HCT116 (cell line): ENCODE measurements around the gene GUCY2D. TPM values are rescaled to one million over a fixed set of nuclear protein-coding genes. Genes with fewer than 3 reads are reported as not detected.

Experiments used
- ATAC-seq: fragments of 200-7000 bp; cut with Tn5 transposase; 2 replicates; pipeline ENCODE4 v1.9.1; 2020; ENCODE audit warnings: mild to moderate bottlenecking, moderate library complexity
- BruUV-seq: library from RNA; stranded (reverse); fragments of 400-500 nt; replicated peaks from 2 replicates; lab custom pipeline; 2021; lab: Mats Ljungman, UMichigan
- CTCF ChIA-PET: fragments of 300-600 bp; sonication (Branson Sonifier 250); formaldehyde crosslinking; loops from one replicate; lab custom pipeline; 2021; ENCODE audit warnings: antibody characterized with exemption; lab: Charles Lee
- POLR2A ChIA-PET: fragments of 300-600, 350-600 bp; sonication (Branson Sonifier 250); formaldehyde crosslinking; loops from one replicate; lab custom pipeline; 2021; ENCODE audit warnings: antibody characterized with exemption; lab: Charles Lee
- RAD21 ChIA-PET, 2 experiments: fragments of 300-600 bp; sonication (Branson Sonifier 250); formaldehyde crosslinking; loops; one replicate each; lab custom pipeline; 2023; ENCODE audit warnings: low total read pairs in 2 of 2; ENCODE audit not compliant: uncharacterized antibody in 2 of 2, unreplicated experiment in 2 of 2, low non-redundant PET in 1 of 2; lab: Charles Lee
- DNase-seq: peaks from one replicate; pipeline ENCODE4 v3.0.0-alpha.2; 2010; ENCODE audit warnings: low read depth, low spot score
- H2AFZ ChIP-seq: fragments of 200-600 bp; shearing (Covaris generic), sonication (generic); 2 replicates; pipeline ENCODE4 v1.6.1; 2017; ENCODE audit warnings: low read depth, mixed run types, mixed read lengths, antibody characterized with exemption, low read length; ENCODE audit not compliant: poor library complexity, severe bottlenecking
- H3K27ac ChIP-seq: 2 replicates; pipeline ENCODE4 v1.5.1; 2012; ENCODE audit warnings: low read depth, low read length
- H3K27me3 ChIP-seq: fragments of 200-600 bp; sonication (generic); 2 replicates; pipeline ENCODE4 v1.6.1; 2016; ENCODE audit warnings: mixed run types, low read length, mixed read lengths; ENCODE audit not compliant: insufficient read depth
- H3K36me3 ChIP-seq, 2 experiments: fragments of 200-500 bp in 1 of 2; fragments of 200-600 bp in 1 of 2; sonication (Bioruptor generic) in 1 of 2; sonication (generic) in 1 of 2; 2 replicates each; pipeline versions ENCODE4 v1.5.1 to v1.6.1; 2014 to 2016; ENCODE audit warnings: low read length in 2 of 2, inconsistent platforms in 1 of 2, mixed read lengths in 1 of 2, mixed run types in 1 of 2; ENCODE audit not compliant: insufficient read depth in 2 of 2, control insufficient read depth in 1 of 2
- H3K4me1 ChIP-seq, 2 experiments: fragments of 200-600 bp in 1 of 2; sonication (generic) in 1 of 2; 2 replicates each; pipeline versions ENCODE4 v1.5.1 to v1.6.1; 2012 to 2017; ENCODE audit warnings: low read length in 2 of 2, inconsistent platforms in 1 of 2, mild to moderate bottlenecking in 1 of 2, mixed read lengths in 1 of 2, mixed run types in 1 of 2, moderate library complexity in 1 of 2; ENCODE audit not compliant: insufficient read depth in 2 of 2, control insufficient read depth in 1 of 2
- H3K4me2 ChIP-seq: fragments of 200-600 bp; sonication (generic); 2 replicates; pipeline ENCODE4 v1.6.1; 2017; ENCODE audit warnings: mixed run types, low read length, mixed read lengths
- H3K4me3 ChIP-seq, 2 experiments: fragments of 200-600 bp in 1 of 2; sonication (generic) in 1 of 2; replicated peaks in 1 of 2; 2 replicates each; pipeline ENCODE4 v1.5.1; 2011 to 2016; ENCODE audit warnings: low read length in 2 of 2, control low read depth in 1 of 2, low read depth in 1 of 2, mild to moderate bottlenecking in 1 of 2, mixed read lengths in 1 of 2, mixed run types in 1 of 2
- H3K79me2 ChIP-seq: fragments of 200-600 bp; sonication (generic); 2 replicates; pipeline ENCODE4 v1.6.1; 2017; ENCODE audit warnings: mild to moderate bottlenecking, mixed run types, low read length, moderate library complexity, mixed read lengths; ENCODE audit not compliant: insufficient read depth
- H3K9ac ChIP-seq: fragments of 200-600 bp; sonication (generic); 2 replicates; pipeline ENCODE4 v1.6.1; 2016; ENCODE audit warnings: low read length, mixed read lengths
- H3K9me2 ChIP-seq: fragments of 200-600 bp; sonication (generic), shearing (Covaris generic); 2 replicates; pipeline ENCODE4 v1.6.1; 2017; ENCODE audit warnings: mixed run types, mild to moderate bottlenecking, moderate library complexity; ENCODE audit not compliant: insufficient read depth
- H3K9me3 ChIP-seq, 2 experiments: fragments of 200-500 bp in 1 of 2; fragments of 200-600 bp in 1 of 2; sonication (Bioruptor generic) in 1 of 2; sonication (generic) in 1 of 2; 2 replicates each; pipeline ENCODE4 v1.6.1; 2014 to 2017; ENCODE audit warnings: low read length in 2 of 2, mixed read lengths in 2 of 2, inconsistent platforms in 1 of 2, low read depth in 1 of 2, mild to moderate bottlenecking in 1 of 2, mixed run types in 1 of 2, moderate library complexity in 1 of 2; ENCODE audit not compliant: control insufficient read depth in 1 of 2, insufficient read depth in 1 of 2
- H4K20me1 ChIP-seq: fragments of 200-600 bp; sonication (generic), shearing (Covaris generic); 2 replicates; pipeline ENCODE4 v1.6.1; 2017; ENCODE audit warnings: mixed run types, mild to moderate bottlenecking, moderate library complexity; ENCODE audit not compliant: insufficient read depth
- ATF3 ChIP-seq: IDR thresholded peaks from 2 replicates; pipeline ENCODE4 v1.6.1; 2012
- CBX3 ChIP-seq: IDR thresholded peaks from 2 replicates; pipeline ENCODE4 v1.6.1; 2012; ENCODE audit warnings: low read depth
- CEBPB ChIP-seq: IDR thresholded peaks from 2 replicates; pipeline ENCODE4 v1.6.1; 2012; ENCODE audit warnings: low read depth
- EGR1 ChIP-seq: IDR thresholded peaks from 2 replicates; pipeline ENCODE4 v1.6.1; 2012; ENCODE audit warnings: low read depth
- ELF1 ChIP-seq: IDR thresholded peaks from 2 replicates; pipeline ENCODE4 v1.6.1; 2012; ENCODE audit warnings: low read depth, borderline replicate concordance
- EZH2 ChIP-seq: fragments of 200-600 bp; sonication (generic); IDR thresholded peaks from 2 replicates; pipeline ENCODE4 v1.6.1; 2017; ENCODE audit warnings: antibody characterized with exemption, mixed run types
- EZH2phosphoT487 ChIP-seq: fragments of 200-600 bp; IDR thresholded peaks from 2 replicates; pipeline ENCODE4 v1.6.1; 2018; ENCODE audit warnings: antibody characterized with exemption, borderline replicate concordance
- JUND ChIP-seq: IDR thresholded peaks from 2 replicates; pipeline ENCODE4 v1.6.1; 2012
- MAX ChIP-seq: IDR thresholded peaks from 2 replicates; pipeline ENCODE4 v1.6.1; 2012
- POLR2A ChIP-seq: IDR thresholded peaks from 2 replicates; pipeline ENCODE4 v1.7.0; 2011; ENCODE audit warnings: borderline replicate concordance; ENCODE audit not compliant: insufficient read depth, insufficient read length; ENCODE audit errors: extremely low read depth
- RAD21 ChIP-seq: IDR thresholded peaks from 2 replicates; pipeline ENCODE4 v1.6.1; 2012; ENCODE audit warnings: low read depth, mild to moderate bottlenecking
- REST ChIP-seq: IDR thresholded peaks from 2 replicates; pipeline ENCODE4 v1.6.1; 2012; ENCODE audit warnings: low read depth
- SIN3A ChIP-seq: IDR thresholded peaks from 2 replicates; pipeline ENCODE4 v1.6.1; 2012; ENCODE audit warnings: low read depth
- SP1 ChIP-seq: IDR thresholded peaks from 2 replicates; pipeline ENCODE4 v1.6.1; 2012; ENCODE audit warnings: low read depth
- TCF7L2 ChIP-seq: IDR thresholded peaks from 2 replicates; pipeline ENCODE4 v1.7.0; 2011; ENCODE audit warnings: borderline replicate concordance, inconsistent platforms; ENCODE audit not compliant: insufficient read depth, insufficient read length; ENCODE audit errors: extremely low read depth
- YY1 ChIP-seq: IDR thresholded peaks from 2 replicates; pipeline ENCODE4 v1.6.1; 2011; ENCODE audit warnings: low read length, low read depth, moderate library complexity, mild to moderate bottlenecking; ENCODE audit not compliant: insufficient replicate concordance; ENCODE audit errors: extremely low read depth
- ZBTB33 ChIP-seq: IDR thresholded peaks from 2 replicates; pipeline ENCODE4 v1.6.1; 2011; ENCODE audit warnings: mild to moderate bottlenecking, low read length, moderate library complexity; ENCODE audit not compliant: insufficient replicate concordance; ENCODE audit errors: extremely low read depth
- ZFX ChIP-seq: fragments of 450-650 bp; IDR thresholded peaks from 2 replicates; pipeline ENCODE4 v1.6.1; 2017
- intact Hi-C: fragments of 100-400 bp; cut with micrococcal nuclease; formaldehyde crosslinking; loops from 2 replicates; pipeline ENCODE4 v1.10.0; 2022
- total RNA-seq: library from RNA; stranded (reverse); gene quantifications from one replicate; pipeline ENCODE4 v1.2.1, GENCODE V29; 2021; ENCODE audit not compliant: unreplicated experiment

The GUCY2D gene
- total RNA-seq, 1 experiment from 2014 or later: 1.4 TPM

GRCh38 chr17:7995724-7996123 is 6.7 kb upstream of the GUCY2D start (continued):
- TF ChIP-seq YY1: no peak
- no peak for TF ChIP-seq SP1
- TF ChIP-seq SIN3A: no peak
- TF ChIP-seq, all 23 proteins: peak for 0

- Histone ChIP-seq H4K20me1 (no peaks in the 10 kb centered on the region), H3K9me3 (no peaks in the 10 kb centered on the region), H3K27me3 (no peaks in the 10 kb centered on the region), H3K9ac (no peak overlapping the region), H3K79me2 (no peaks in the 10 kb centered on the region), H3K27ac (peak overlapping the region; percentile 49), H3K36me3 (no peaks in the 10 kb centered on the region), H2AFZ (peak overlapping the region; percentile 98), H3K9me2 (no peaks in the 10 kb centered on the region), H3K4me1 (peaks cover 13 to 22% of the 10 kb centered on the region in 2 experiments), H3K4me3 (peak overlapping the region in 1 of 2 experiments; percentile 27; a peak in 1 of 4 replicates), H3K4me2 (peak overlapping the region; percentile 77)
- ChIA-PET RAD21 (interaction anchor here (0.5 to 1.0 kb wide), 3 partner anchors 9 to 253 kb away, joined by 3 to 5 read pairs (median 4); no protein-coding TSS in a partner anchor), POLR2A (interaction anchor here (0.8 to 1.6 kb wide), 2 partner anchors 80 to 140 kb away, joined by 3 to 4 read pairs; partner anchors contain the start of gene NAA38), CTCF (interaction anchor here (0.6 to 1.7 kb wide), 15 partner anchors 8 to 141 kb away, joined by 3 to 18 read pairs (median 5); partner anchors contain the start of gene NAA38)
- ATAC-seq (peak; percentile 97), DNase-seq (peak; percentile 67)
- BruUV-seq: no TSS peak
- intact Hi-C loops: no loop called here
- no peak for TF ChIP-seq EGR1
- no peak for TF ChIP-seq POLR2A
- TF ChIP-seq SP1: no peak
- no peak for TF ChIP-seq ZFX
- TF ChIP-seq REST: no peak
- no peak for TF ChIP-seq ZBTB33
- no peak for TF ChIP-seq ATF3
- no peak for TF ChIP-seq EZH2
- peak; percentile 62 for TF ChIP-seq RAD21
- TF ChIP-seq CEBPB: no peak
- TF ChIP-seq JUND: no peak
- TF ChIP-seq TCF7L2: no peak
- TF ChIP-seq MAX: peak; percentile 34; the same call in 1 of the 2 replicates
- TF ChIP-seq ELF1: no peak
- TF ChIP-seq CBX3: 0 out of 2 replicates have a peak, but pooled peaks have one; percentile 42
- no peak for TF ChIP-seq EZH2phosphoT487
These were observed 5.2 kb upstream of the GUCY2D start for GRCh38 chr17:7997186-7997585.
